Heart right ventricle (tissue), 16 donors: ENCODE data around the gene SDCCAG8. TPM values are rescaled to one million over a fixed set of nuclear protein-coding genes. Genes with fewer than 3 reads are reported as not detected.

Experiments used
- ATAC-seq, 8 donors: fragments of 200-7000 bp; cut with Tn5 transposase; one replicate each; pipeline ENCODE4 v1.9.1; 2020; ENCODE audit warnings: mild to moderate bottlenecking in 8 of 8, moderate library complexity in 8 of 8, moderate number of reproducible peaks in 1 of 8
- DNase-seq, 2 donors: peaks; one replicate each; pipeline ENCODE4 v3.0.0-alpha.2; 2020
- H3K27ac ChIP-seq, 10 donors: fragments of 200-600 bp; sonication (generic) in 2 of 10; one replicate each; pipeline versions ENCODE4 v1.5.0 to v1.8.0; 2020 to 2022; ENCODE audit warnings: mild to moderate bottlenecking in 3 of 10
- H3K27me3 ChIP-seq, 7 donors: fragments of 200-600 bp; one replicate each; pipeline ENCODE4 v1.8.0; 2021 to 2022; ENCODE audit warnings: mild to moderate bottlenecking in 2 of 7
- H3K36me3 ChIP-seq, 9 donors: fragments of 200-600 bp; sonication (generic) in 1 of 9; one replicate each; pipeline versions ENCODE4 v1.5.0 to v1.8.0; 2020 to 2022; ENCODE audit warnings: mild to moderate bottlenecking in 2 of 9
- H3K4me1 ChIP-seq, 9 donors: fragments of 200-600 bp; sonication (generic) in 1 of 9; one replicate each; pipeline versions ENCODE4 v1.5.0 to v1.8.0; 2020 to 2022; ENCODE audit warnings: mild to moderate bottlenecking in 4 of 9
- H3K4me3 ChIP-seq, 10 donors: fragments of 200-600 bp; sonication (generic) in 2 of 10; one replicate each; pipeline versions ENCODE4 v1.5.0 to v1.8.0; 2020 to 2022; ENCODE audit warnings: mild to moderate bottlenecking in 7 of 10, moderate library complexity in 2 of 10
- H3K9me3 ChIP-seq, 11 donors: fragments of 200-600 bp in 10 of 11; sonication (generic) in 2 of 11; one replicate each; pipeline versions ENCODE4 v1.5.0 to v1.8.0; 2013 to 2022; ENCODE audit warnings: mild to moderate bottlenecking in 2 of 11, control low read depth in 1 of 11, moderate library complexity in 1 of 11
- CTCF ChIP-seq, 9 donors: fragments of 200-600 bp; sonication (generic) in 2 of 9; IDR thresholded peaks; one replicate each; pipeline versions ENCODE4 v1.5.0 to v1.8.0; 2021 to 2022; ENCODE audit warnings: antibody characterized with exemption in 9 of 9, mild to moderate bottlenecking in 5 of 9, moderate library complexity in 1 of 9
- WGBS, 2 donors: extraction: QIAGEN DNeasy Blood & Tissue Kit; methylation state at CpG; one replicate each; pipeline ENCODE4 v1.1.7; 2013; ENCODE audit warnings: inconsistent platforms in 1 of 2; 5-methylcytosine and 5-hydroxymethylcytosine counted together
- intact Hi-C, 10 donors: fragments of 100-400 bp; cut with DNase I; formaldehyde crosslinking; loops; one replicate each; pipeline versions ENCODE4 v1.11.1 to v1.14.2; 2022
- polyA plus RNA-seq, 2 donors: library from polyadenylated mRNA; stranded (reverse); fragments of 200-250 nt; gene quantifications; one replicate each; pipeline ENCODE4 v1.2.3, GENCODE V29; 2013
- total RNA-seq, 10 donors: library from RNA; stranded (reverse); fragmentation: NEBNext Ultra II Directional in 3 of 10; extraction: Animal tissue kit (Norgen Biotek cat#: 25700) in 3 of 10; gene quantifications; one replicate each; pipeline versions ENCODE4 v1.2.1 to v1.2.4, GENCODE V29; 2021 to 2023
- donor health status: Arrhythmogenic right ventricular cardiomyopathy.
- donor health status: ischemic (EF 13 %, LVEDD 7.1; RV severe dilation, severe dysfunction).
- donor health status: healthy with polysubstance abuse.
- donor health status: DM: no; HTN: yes; CAD: no.
- donor health status: DM: no; HTN: no; CAD: no.
- donor health status: ischemic (EF 25% LVEDD 6.9; RV normal size, moderate dysfunction).
- donor health status: ischemic (EF 25% LVEDD 5.7; RV mildly dilated, moderate dysfunction).
- donor health status: healthy.
- donor health status: DM: yes; HTN: yes; CAD: no.
- donor health status: Ischemic cardiomyopathy.
- donor health status: ischemic (EF 35%, LVEDD 5.7; RV mildly dilated, moderate dysfunction).
- donor health status: nonischemic (EF 11% LVEDD 7.7; RV severe dilation, severe dysfunction).
- donor health status: DM: yes; HTN: yes; CAD: no.
- donor health status: PGD.
- donor health status: ischemic (EF 29% LVEDD 5.4; RV normal size, mild dysfunction).
- donor health status: nonischemic (EF 23%, LVEDD 6.1; RV moderate dilation, normal function).

The SDCCAG8 gene
- total and polyA plus RNA-seq, 12 donors: 7.7 to 37.1 (median 26.3) TPM

- Histone ChIP-seq H3K27me3 (no peaks in the 10 kb centered on the region), H3K27ac (no peak overlapping the region), H3K36me3 (peaks cover 0 to 21% (median 0%) of the 10 kb centered on the region in 9 donors), H3K4me3 (no peak overlapping the region), H3K9me3 (no peaks in the 10 kb centered on the region), H3K4me1 (peaks cover 0 to 23% (median 12%) of the 10 kb centered on the region in 9 donors)
- no peak for TF ChIP-seq CTCF (IDR thresholded peaks at IDR 0.05)
- WGBS, 2 donors: 91 to 97% methylated on average over 3 of the region's 3 CpGs
- no peak for DNase-seq
- intact Hi-C loops: no loop called here
- ATAC-seq: no peak
Measured at GRCh38 chr1:243469497-243469896, 213.7 kb downstream of the SDCCAG8 start.

- no peak overlapping the region for H3K27ac ChIP-seq
- H3K9me3 ChIP-seq: no peaks in the 10 kb centered on the region
- no peak for DNase-seq
- intact Hi-C loops: loop anchor here in 2 of 10 donors (10.0 kb wide), 2 partner anchors 284 to 804 kb away; no protein-coding TSS in a partner anchor
- H3K36me3 ChIP-seq: peaks cover 0 to 18% (median 0%) of the 10 kb centered on the region in 9 donors
- no peak overlapping the region for H3K4me3 ChIP-seq
- WGBS, 2 donors: 84 to 89% methylated on average over 7 of the region's 7 CpGs
- ATAC-seq: no peak
- TF ChIP-seq CTCF (IDR thresholded peaks at IDR 0.05): no peak
- peaks cover 0 to 24% (median 12%) of the 10 kb centered on the region in 9 donors for H3K4me1 ChIP-seq
- no peaks in the 10 kb centered on the region for H3K27me3 ChIP-seq
Measured at GRCh38 chr1:243470502-243470901, 214.7 kb downstream of the SDCCAG8 start.

GRCh38 chr1:243471026-243471685, 215.3 kb downstream of the SDCCAG8 start:
- intact Hi-C loops: loop anchor here in 2 of 10 donors (10.0 kb wide), 2 partner anchors 284 to 804 kb away; no protein-coding TSS in a partner anchor
- H3K9me3 ChIP-seq: no peaks in the 10 kb centered on the region
- ATAC-seq (peak in 4 of 8 donors; percentile 41 to 61 (median 50)), DNase-seq (no peak)
- TF ChIP-seq CTCF (IDR thresholded peaks at IDR 0.05): no peak
- no peaks in the 10 kb centered on the region for H3K27me3 ChIP-seq
- no peak overlapping the region for H3K27ac ChIP-seq
- WGBS, 2 donors: 87 to 88% methylated on average over 17 of the region's 17 CpGs
- peaks cover 0 to 22% (median 0%) of the 10 kb centered on the region in 9 donors for H3K36me3 ChIP-seq
- no peak overlapping the region for H3K4me3 ChIP-seq
- H3K4me1 ChIP-seq: peaks cover 0 to 24% (median 12%) of the 10 kb centered on the region in 9 donors

- ATAC-seq (peak in 5 of 8 donors; percentile 22 to 41 (median 34)), DNase-seq (no peak)
- Histone ChIP-seq H3K27ac (no peak overlapping the region), H3K27me3 (no peaks in the 10 kb centered on the region), H3K9me3 (no peaks in the 10 kb centered on the region), H3K4me1 (peaks cover 0 to 24% (median 12%) of the 10 kb centered on the region in 9 donors), H3K36me3 (peaks cover 0 to 24% (median 0%) of the 10 kb centered on the region in 9 donors), H3K4me3 (peak overlapping the region in 1 of 10 donors; percentile 45)
- intact Hi-C loops: loop anchor here in 2 of 10 donors (10.0 kb wide), 2 partner anchors 283 to 803 kb away; no protein-coding TSS in a partner anchor
- no peak for TF ChIP-seq CTCF (IDR thresholded peaks at IDR 0.05)
- WGBS, 2 donors: 72 to 75% methylated on average over 3 of the region's 3 CpGs
Measured at GRCh38 chr1:243471754-243472745, 216.2 kb downstream of the SDCCAG8 start.
